Measurements from ENCODE around the gene UNC5A. TPM values are rescaled to one million over a fixed set of nuclear protein-coding genes. Genes with fewer than 3 reads are reported as not detected.

Gene UNC5A
- total RNA-seq, 1 donor from 2014 or later, result 0.26 TPM

DNA sequence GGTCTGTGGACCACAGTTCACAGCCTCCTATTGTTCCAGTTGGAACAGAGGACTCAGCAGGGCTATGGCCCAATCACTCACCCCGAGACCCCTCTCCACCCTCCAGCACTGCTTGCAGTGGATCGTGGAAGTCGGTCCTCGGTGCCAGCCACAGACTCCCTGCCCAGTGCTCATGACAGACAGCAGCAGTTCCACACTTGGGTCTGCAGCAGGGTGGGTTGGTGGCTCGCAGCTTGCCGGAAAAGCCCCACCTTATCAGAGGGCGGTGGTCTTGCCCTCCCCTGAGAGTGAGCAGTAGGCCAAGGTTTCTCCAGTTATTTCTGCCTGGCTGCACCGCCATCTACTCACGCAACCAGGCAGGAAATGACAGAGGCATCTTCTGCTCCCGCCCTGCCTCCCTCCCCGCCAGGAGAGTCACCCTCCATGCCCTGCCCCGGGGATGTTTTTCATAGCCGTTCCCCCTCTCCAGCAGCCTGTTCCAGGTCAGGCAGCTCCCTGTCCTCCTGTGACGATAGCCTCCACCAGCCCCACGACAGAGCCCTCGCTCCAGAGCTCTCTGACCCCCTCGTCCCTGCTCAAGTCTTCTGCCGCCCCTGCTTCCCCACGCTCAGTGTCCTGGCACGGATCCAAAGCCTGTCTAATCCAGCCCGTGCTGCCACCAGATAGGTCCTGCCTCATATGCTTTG is 34.5 kb downstream of the UNC5A start:
- no peak for DNase-seq (ENCODE audit: low read depth in 2 of 2)

- no peak for DNase-seq (ENCODE audit: low read depth in 2 of 2)
Observed at GRCh38 chr5:176845392-176845713, 35.0 kb downstream of the UNC5A start.

- DNase-seq (ENCODE audit: low read depth in 2 of 2), result no peak
Observed at GRCh38 chr5:176846335-176847140, 36.2 kb downstream of the UNC5A start.

DNA sequence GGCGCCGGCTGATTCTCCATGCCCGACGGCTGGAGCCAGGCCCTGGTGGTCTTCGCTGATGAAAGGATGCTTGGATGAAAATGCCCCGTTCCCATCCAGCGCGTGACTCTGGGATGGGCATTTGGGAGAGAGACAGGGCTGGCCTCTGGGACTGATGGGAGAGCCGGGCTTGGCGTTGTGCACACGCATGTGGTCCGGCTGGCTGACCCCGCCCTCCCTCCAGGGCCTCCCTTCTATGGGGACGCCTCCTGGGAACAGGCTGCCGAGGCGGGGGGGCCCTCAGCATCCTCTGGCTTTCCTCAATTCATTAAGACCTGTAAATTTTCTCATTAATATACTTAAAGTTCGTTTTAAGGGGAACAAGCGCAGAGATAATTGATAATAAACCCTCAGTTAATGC is 36.8 kb downstream of the UNC5A start:
- DNase-seq (ENCODE audit: low read depth in 2 of 2), result no peak

GRCh38 chr5:176847726-176848290 is 37.4 kb downstream of the UNC5A start:
- no peak for DNase-seq (ENCODE audit: low read depth in 2 of 2)

DNA sequence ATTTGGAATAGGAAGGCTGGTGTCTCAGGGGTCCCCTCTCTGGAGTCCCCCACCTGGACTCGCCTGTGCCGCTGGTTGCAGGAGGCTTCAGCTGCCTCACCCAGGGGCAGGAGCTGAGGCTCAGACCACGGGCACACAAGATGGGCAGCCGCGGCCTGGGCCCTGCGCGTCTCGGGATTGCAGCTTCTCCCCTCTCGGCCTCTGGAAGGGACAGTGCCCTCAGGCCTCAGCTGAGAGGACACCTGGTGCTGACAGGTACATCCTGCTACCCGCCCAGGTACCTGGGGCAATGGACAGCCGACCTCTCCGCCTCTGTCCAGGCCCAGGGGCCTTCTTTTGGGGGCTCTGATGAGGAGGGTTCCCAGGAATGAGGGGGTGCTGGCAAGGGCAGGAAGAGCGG is 38.3 kb downstream of the UNC5A start:
- DNase-seq (ENCODE audit: low read depth in 2 of 2), result no peak

- no peak for DNase-seq (ENCODE audit: low read depth in 2 of 2)
Observed at GRCh38 chr5:176849611-176850227, 39.4 kb downstream of the UNC5A start.

DNA sequence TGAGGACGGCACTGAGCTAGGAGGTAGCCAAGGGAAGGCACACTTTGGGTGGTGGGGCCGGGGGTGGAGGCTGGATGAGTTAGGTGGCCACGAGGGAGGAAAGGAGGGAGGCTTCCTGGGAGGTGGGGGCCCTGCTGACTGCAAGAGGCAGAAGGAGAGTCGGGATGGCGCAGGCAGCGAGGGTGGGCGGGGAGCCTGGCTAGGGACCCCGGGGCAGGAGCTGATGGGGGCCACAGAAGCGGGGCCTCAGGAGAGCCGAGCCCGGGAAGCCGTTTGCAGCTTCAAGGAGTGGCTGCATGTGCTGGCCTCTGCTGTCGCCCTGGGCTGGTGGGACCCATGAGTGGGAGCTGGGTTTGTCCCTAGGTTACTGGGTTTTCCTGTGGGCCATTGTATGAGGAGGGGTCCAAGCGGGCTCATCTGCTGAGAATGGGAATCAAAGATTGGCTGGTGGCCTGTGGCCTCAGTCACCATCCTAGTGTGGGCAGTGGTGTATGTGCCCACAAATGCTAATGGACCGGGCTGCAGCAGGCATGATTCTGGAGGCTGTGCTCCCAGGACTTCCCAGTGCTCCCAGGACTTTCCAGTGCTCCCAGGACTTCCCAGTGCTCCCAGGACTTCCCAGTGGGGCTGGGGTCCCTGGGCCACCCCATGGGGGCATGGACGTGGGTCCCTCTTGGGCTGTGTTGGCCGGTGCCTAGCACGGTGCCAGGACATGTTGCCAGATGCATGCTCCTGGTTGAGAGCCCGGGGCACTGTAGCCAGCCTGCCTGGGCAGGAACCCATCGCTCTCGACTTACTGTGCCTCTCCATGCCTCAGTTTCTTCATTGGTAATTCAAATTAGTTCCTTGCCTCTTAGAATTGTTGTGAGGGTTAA is 40.2 kb downstream of the UNC5A start:
- DNase-seq (ENCODE audit: low read depth in 2 of 2), result no peak

GRCh38 chr5:176851380-176851779 is 41.0 kb downstream of the UNC5A start:
- no peak for DNase-seq (ENCODE audit: low read depth in 2 of 2)

DNA sequence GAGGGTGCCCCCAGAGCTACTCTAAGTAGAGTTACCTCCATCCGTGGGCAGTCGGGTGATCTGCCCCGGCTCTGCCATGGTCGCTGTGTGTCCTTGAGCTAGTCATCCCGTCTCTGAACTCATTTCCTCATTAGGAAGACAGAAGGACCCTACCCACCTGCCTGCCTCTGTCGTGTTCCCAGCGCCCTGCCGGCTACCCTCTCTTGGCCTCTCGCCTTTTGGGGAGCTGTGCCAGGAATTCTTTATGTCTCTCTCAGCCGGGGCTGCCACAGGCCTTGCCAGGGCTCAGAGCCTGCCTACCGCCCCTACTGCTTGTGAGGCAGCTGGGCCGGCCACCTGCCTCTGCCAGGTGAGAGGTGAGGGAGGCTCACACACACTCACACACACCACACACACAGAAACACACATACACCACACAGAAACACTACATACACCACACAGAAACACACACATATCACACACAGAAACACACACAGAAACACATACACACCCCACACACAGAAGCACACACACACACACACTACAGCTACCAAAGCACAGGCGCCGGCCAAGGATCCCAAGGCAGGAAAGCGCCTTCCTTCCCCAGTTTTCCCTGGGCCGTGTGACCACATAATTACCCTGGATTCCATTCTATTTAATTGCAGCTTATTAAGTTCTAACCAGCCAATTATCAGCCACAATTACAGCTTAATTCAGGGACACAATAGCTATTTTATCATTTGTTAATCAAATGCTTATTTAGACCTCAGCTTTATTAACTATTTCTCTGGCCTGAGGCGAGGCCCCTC is 41.7 kb downstream of the UNC5A start:
- DNase-seq (ENCODE audit: low read depth in 2 of 2), result no peak

GRCh38 chr5:176853151-176853778 is 42.9 kb downstream of the UNC5A start:
- DNase-seq (ENCODE audit: low read depth in 2 of 2), result no peak

DNA sequence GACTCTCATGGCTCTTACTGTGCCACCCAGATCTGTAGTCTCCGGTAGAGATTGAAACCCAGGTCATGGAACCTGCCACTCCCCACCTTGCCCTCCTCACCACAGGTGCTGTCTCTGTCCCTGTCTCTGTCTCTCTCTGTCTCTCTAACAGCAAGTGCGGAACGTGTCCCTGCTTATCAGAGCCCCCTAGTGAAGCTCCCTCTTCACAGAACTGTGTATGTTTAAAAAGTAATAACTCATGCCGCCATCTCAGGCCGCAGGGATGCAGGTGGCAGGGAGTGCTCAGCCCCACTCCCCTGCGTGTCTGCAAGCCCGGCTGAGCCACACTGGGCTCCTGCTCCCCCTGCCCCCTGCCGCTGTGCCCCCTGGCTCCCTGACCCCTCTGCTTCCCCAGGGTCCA is 43.8 kb downstream of the UNC5A start:
- DNase-seq (ENCODE audit: low read depth in 2 of 2), result no peak

DNA sequence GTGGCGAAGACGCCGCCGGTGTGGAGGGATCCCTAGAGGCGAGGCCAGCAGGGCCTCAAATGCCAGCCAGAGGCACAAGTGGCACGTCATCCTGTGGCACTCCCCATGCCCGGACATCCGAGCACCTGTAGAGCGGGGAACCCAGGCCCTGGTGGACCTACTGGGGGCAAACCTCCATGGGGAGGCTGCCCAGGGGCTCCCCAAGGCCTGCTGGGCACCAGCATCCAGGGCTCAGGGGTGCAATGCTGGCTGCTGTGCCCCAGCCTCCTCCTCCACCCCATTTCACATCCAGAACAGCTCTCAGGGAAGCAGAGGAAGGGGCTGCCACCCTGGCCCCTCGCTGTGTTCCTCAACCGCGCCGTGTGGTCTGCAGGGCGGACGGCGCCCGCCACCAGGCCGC is 45.2 kb downstream of the UNC5A start:
- no peak for DNase-seq (ENCODE audit: low read depth in 2 of 2)

- no peak for DNase-seq (ENCODE audit: low read depth in 2 of 2)
Observed at GRCh38 chr5:176856746-176857145, 46.4 kb downstream of the UNC5A start.

GRCh38 chr5:176857216-176857893 is 47.0 kb downstream of the UNC5A start:
- DNase-seq (ENCODE audit: low read depth in 2 of 2), result no peak

- no peak for DNase-seq (ENCODE audit: low read depth in 2 of 2)
Observed at GRCh38 chr5:176857894-176858273, 47.5 kb downstream of the UNC5A start.

GRCh38 chr5:176859916-176860315 is 49.6 kb downstream of the UNC5A start:
- DNase-seq (ENCODE audit: low read depth in 2 of 2), result no peak

DNA sequence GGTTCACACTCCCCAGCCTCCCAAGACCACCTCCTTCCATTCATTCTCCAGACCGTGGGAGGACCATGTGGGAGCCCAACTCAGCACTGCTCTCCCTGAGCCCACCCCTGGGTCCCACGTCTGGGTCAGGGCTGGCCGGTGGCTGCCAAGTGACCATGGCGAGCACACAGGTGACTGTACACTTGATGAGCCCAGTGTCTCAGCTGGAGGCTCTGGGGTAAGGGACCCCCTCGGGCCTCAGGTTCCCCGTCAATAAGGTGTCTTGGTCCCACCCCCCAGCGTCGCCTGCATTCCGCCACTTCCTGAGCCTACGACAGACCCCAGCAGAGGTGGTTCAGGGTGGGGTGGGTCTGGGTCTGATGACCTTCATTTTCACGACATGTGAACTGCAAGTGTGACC is 50.0 kb downstream of the UNC5A start:
- no peak for DNase-seq (ENCODE audit: low read depth in 2 of 2)

- no peak for DNase-seq (ENCODE audit: low read depth in 2 of 2)
Observed at GRCh38 chr5:176861276-176861675, 50.9 kb downstream of the UNC5A start.

Measured in dermis microvascular lymphatic vessel endothelial cell (primary cell).